GM12875 (cell line): ENCODE measurements around the gene PRSS48.

ENCODE experiments used
- H3K4me3 ChIP-seq: one replicate; pipeline ENCODE4 v1.5.1; 2011; ENCODE audit warnings: low read depth, low read length, control low read depth
- CTCF ChIP-seq: IDR thresholded peaks from 2 replicates; pipeline ENCODE4 v1.5.1; 2011; ENCODE audit warnings: low read depth, mild to moderate bottlenecking, control low read depth, inconsistent platforms, low read length, moderate library complexity, borderline replicate concordance; ENCODE audit not compliant: insufficient read depth

The PRSS48 gene

DNA sequence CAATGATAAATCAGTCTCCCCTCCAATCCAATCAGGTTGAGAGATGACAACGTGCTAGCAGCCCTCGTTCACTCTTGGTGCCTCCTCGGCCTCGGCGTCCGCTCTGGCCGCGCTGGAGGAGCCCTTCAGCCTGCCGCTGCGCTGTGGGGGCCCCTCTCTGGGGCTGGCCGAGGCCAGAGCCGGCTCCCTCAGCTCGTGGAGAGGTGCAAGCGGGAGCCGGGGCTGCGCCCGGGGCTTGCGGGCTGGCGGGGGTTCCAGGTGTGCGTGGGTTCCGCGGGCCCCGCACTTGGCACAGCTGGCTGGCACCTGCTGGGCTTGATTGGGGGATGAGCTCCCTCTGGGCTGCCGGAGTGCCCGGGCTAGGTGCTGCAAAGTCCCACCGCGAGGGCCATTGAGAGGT, 40.9 kb upstream of the PRSS48 start:
- H3K4me3 ChIP-seq: no peak overlapping the region
- TF ChIP-seq CTCF: no peak

GRCh38 chr4:151238477-151238876, 38.5 kb upstream of the PRSS48 start:
- no peak for TF ChIP-seq CTCF

GRCh38 chr4:151239608-151240007, 37.4 kb upstream of the PRSS48 start:
- no peak overlapping the region for H3K4me3 ChIP-seq
- TF ChIP-seq CTCF: no peak

More at GRCh38 chr4:151238477-151238876, 38.5 kb upstream of the PRSS48 start:
- H3K4me3 ChIP-seq: no peak overlapping the region

DNA sequence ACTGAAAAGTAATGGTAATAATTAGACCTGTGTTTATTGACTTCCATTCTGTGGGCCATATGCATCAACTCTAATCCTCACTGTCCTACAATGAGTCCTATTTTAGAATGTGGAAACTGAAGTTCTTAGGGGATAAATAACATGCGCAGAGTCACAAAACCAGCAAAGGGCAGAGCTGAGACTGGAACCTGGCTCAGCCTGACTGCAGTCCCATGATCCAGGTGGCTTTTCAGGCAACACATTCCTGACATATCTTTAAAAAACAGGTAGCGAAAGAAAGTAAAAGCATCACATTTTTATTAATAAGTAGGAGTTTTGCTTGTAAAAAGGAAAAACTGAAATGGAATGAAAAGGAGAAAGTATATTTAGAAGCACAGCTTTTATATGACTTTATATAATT, 34.7 kb upstream of the PRSS48 start:
- no peak for TF ChIP-seq CTCF

GRCh38 chr4:151246742-151247141, 30.2 kb upstream of the PRSS48 start:
- no peak overlapping the region for H3K4me3 ChIP-seq
- TF ChIP-seq CTCF: no peak

More for the DNA sequence above, 34.7 kb upstream of the PRSS48 start:
- no peak overlapping the region for H3K4me3 ChIP-seq

- no peak for TF ChIP-seq CTCF
- no peak overlapping the region for H3K4me3 ChIP-seq
Observed at GRCh38 chr4:151247395-151247794, 29.6 kb upstream of the PRSS48 start.

GRCh38 chr4:151248519-151248918, 28.4 kb upstream of the PRSS48 start:
- no peak overlapping the region for H3K4me3 ChIP-seq
- TF ChIP-seq CTCF: no peak
